Liver (tissue), 9 donors: ENCODE measurements around the gene MLN. TPM values are rescaled to one million over a fixed set of nuclear protein-coding genes. Genes with fewer than 3 reads are reported as not detected.
A peak's percentile ranks its signal among the peaks of the same experiment; 100 is the strongest.

ENCODE experiments used
- DNase-seq: peaks from one replicate; pipeline ENCODE4 v3.0.0-alpha.2; 2017; ENCODE audit warnings: low spot score
- H3K27ac ChIP-seq, 2 donors: one replicate each; pipeline ENCODE4 v1.7.0; 2013; ENCODE audit warnings: inconsistent platforms in 2 of 2, low read length in 2 of 2, control low read depth in 1 of 2, low read depth in 1 of 2, mild to moderate bottlenecking in 1 of 2
- H3K27me3 ChIP-seq, 4 donors: one replicate each; pipeline versions ENCODE4 v1.6.1 to v1.7.0; 2013; ENCODE audit warnings: low read length in 3 of 4, inconsistent platforms in 1 of 4, mild to moderate bottlenecking in 1 of 4, moderate library complexity in 1 of 4; ENCODE audit not compliant: control insufficient read depth in 4 of 4, insufficient read depth in 4 of 4
- H3K36me3 ChIP-seq, 4 donors: one replicate each; pipeline versions ENCODE4 v1.6.1 to v1.7.0; 2013; ENCODE audit warnings: low read length in 3 of 4, mild to moderate bottlenecking in 3 of 4, low read depth in 1 of 4, moderate library complexity in 1 of 4; ENCODE audit not compliant: control insufficient read depth in 4 of 4, insufficient read depth in 3 of 4
- H3K4me1 ChIP-seq, 4 donors: one replicate each; pipeline versions ENCODE4 v1.6.1 to v1.7.0; 2013; ENCODE audit warnings: low read length in 3 of 4, mild to moderate bottlenecking in 3 of 4, moderate library complexity in 1 of 4; ENCODE audit not compliant: control insufficient read depth in 4 of 4, insufficient read depth in 4 of 4
- H3K4me3 ChIP-seq, 3 donors: one replicate each; pipeline versions ENCODE4 v1.6.1 to v1.7.0; 2013; ENCODE audit warnings: low read length in 3 of 3, control low read depth in 1 of 3, low read depth in 1 of 3, mild to moderate bottlenecking in 1 of 3
- H3K9ac ChIP-seq, 2 donors: one replicate each; pipeline ENCODE4 v1.7.0; 2013; ENCODE audit warnings: low read length in 2 of 2, mild to moderate bottlenecking in 2 of 2, moderate library complexity in 2 of 2, control low read depth in 1 of 2, low read depth in 1 of 2
- H3K9me3 ChIP-seq, 4 donors: one replicate each; pipeline versions ENCODE4 v1.6.1 to v1.7.0; 2013; ENCODE audit warnings: low read length in 3 of 4; ENCODE audit not compliant: control insufficient read depth in 4 of 4
- ATF3 ChIP-seq: IDR thresholded peaks from 2 replicates; pipeline ENCODE4 v1.6.1; 2016; ENCODE audit warnings: antibody characterized with exemption
- FOXA1 ChIP-seq: IDR thresholded peaks from 2 replicates; pipeline ENCODE4 v1.6.1; 2016; ENCODE audit warnings: antibody characterized with exemption
- GABPA ChIP-seq, 2 donors: IDR thresholded peaks in 1 of 2; conservative IDR thresholded peaks in 1 of 2; 2 replicates each; pipeline ENCODE4 v1.6.1; 2016; ENCODE audit warnings: antibody characterized with exemption in 2 of 2, mild to moderate bottlenecking in 1 of 2, moderate library complexity in 1 of 2
- HNF4A ChIP-seq, 2 donors: conservative IDR thresholded peaks; 2 replicates each; pipeline ENCODE4 v1.6.1; 2016; ENCODE audit warnings: antibody characterized with exemption in 2 of 2, mild to moderate bottlenecking in 2 of 2
- MAX ChIP-seq: IDR thresholded peaks from 2 replicates; pipeline ENCODE4 v1.6.1; 2016; ENCODE audit warnings: antibody characterized with exemption
- NR2F2 ChIP-seq: IDR thresholded peaks from 2 replicates; pipeline ENCODE4 v1.6.1; 2016; ENCODE audit warnings: antibody characterized with exemption
- RAD21 ChIP-seq, 2 donors: IDR thresholded peaks; 2 replicates each; pipeline ENCODE4 v1.6.1; 2016; ENCODE audit warnings: antibody characterized with exemption in 2 of 2, mild to moderate bottlenecking in 2 of 2
- REST ChIP-seq: IDR thresholded peaks from 2 replicates; pipeline ENCODE4 v1.6.1; 2016; ENCODE audit warnings: antibody characterized with exemption, mild to moderate bottlenecking
- RXRA ChIP-seq, 2 donors: IDR thresholded peaks; 2 replicates each; pipeline ENCODE4 v1.6.1; 2017 to 2018; ENCODE audit warnings: antibody characterized with exemption in 2 of 2, mild to moderate bottlenecking in 1 of 2
- SP1 ChIP-seq: IDR thresholded peaks from 2 replicates; pipeline ENCODE4 v1.6.1; 2018; ENCODE audit warnings: antibody characterized with exemption, mild to moderate bottlenecking
- TAF1 ChIP-seq: conservative IDR thresholded peaks from 2 replicates; pipeline ENCODE4 v1.6.1; 2016; ENCODE audit warnings: antibody characterized with exemption, mild to moderate bottlenecking
- YY1 ChIP-seq: IDR thresholded peaks from 2 replicates; pipeline ENCODE4 v1.6.1; 2016; ENCODE audit warnings: antibody characterized with exemption, mild to moderate bottlenecking
- WGBS: extraction: QIAGEN DNeasy Blood & Tissue Kit; methylation state at CpG from one replicate; pipeline ENCODE4 v1.1.7; 2013; 5-methylcytosine and 5-hydroxymethylcytosine counted together
- polyA plus RNA-seq, 2 donors: library from polyadenylated mRNA; stranded (reverse) in 1 of 2; unstranded in 1 of 2; fragments of 200-250 nt in 1 of 2; fragments of >200 nt in 1 of 2; fragmentation: Nextera tagmentation in 1 of 2; extraction: Ambion mirVana in 1 of 2; gene quantifications; one replicate each; pipeline versions ENCODE4 v1.2.1 to v1.2.3, GENCODE V29; 2013 to 2015
- total RNA-seq, 2 donors: library from RNA; depleted of rRNA; stranded (reverse); fragments of >200 nt; gene quantifications; one replicate each; pipeline ENCODE4 v1.2.3, GENCODE V29; 2014
- TF ChIP-seq, protein P1 (sequence below): IDR thresholded peaks from 2 replicates; pipeline ENCODE4 v1.6.1; 2016; ENCODE audit warnings: antibody characterized with exemption
- donor health status: healthy.
- donor health status: healthy.
- donor health status: healthy.
- donor health status: healthy.
- donor health status: healthy.

MLN gene
- total and polyA plus RNA-seq, 4 donors = not detected

- TF ChIP-seq TAF1 = no peak
- peak; percentile 97 for TF ChIP-seq NR2F2
- TF ChIP-seq RXRA (IDR thresholded peaks at IDR 0.05) = peak; percentile 49 to 91
- TF ChIP-seq MAX = no peak
- TF ChIP-seq FOXA1 = no peak
- no peak for TF ChIP-seq GABPA (IDR thresholded peaks at IDR 0.05 in 1 of 2, conservative IDR thresholded peaks at IDR 0.05 in 1 of 2)
- peak; percentile 92 for TF ChIP-seq SP1
- no peak for TF ChIP-seq RAD21 (IDR thresholded peaks at IDR 0.05)
- peak in 1 of 2 donors; percentile 36 for TF ChIP-seq HNF4A (conservative IDR thresholded peaks at IDR 0.05)
- no peak for TF ChIP-seq REST
- TF ChIP-seq, protein P1, sequence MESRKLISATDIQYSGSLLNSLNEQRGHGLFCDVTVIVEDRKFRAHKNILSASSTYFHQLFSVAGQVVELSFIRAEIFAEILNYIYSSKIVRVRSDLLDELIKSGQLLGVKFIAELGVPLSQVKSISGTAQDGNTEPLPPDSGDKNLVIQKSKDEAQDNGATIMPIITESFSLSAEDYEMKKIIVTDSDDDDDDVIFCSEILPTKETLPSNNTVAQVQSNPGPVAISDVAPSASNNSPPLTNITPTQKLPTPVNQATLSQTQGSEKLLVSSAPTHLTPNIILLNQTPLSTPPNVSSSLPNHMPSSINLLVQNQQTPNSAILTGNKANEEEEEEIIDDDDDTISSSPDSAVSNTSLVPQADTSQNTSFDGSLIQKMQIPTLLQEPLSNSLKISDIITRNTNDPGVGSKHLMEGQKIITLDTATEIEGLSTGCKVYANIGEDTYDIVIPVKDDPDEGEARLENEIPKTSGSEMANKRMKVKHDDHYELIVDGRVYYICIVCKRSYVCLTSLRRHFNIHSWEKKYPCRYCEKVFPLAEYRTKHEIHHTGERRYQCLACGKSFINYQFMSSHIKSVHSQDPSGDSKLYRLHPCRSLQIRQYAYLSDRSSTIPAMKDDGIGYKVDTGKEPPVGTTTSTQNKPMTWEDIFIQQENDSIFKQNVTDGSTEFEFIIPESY = no peak
- peak; percentile 87 for TF ChIP-seq ATF3
- H3K9me3 ChIP-seq = no peaks in the 10 kb centered on the region
- peaks cover 0 to 34% (median 18%) of the 10 kb centered on the region in 4 donors for H3K4me1 ChIP-seq
- H3K36me3 ChIP-seq = no peaks in the 10 kb centered on the region
- 54% methylated on average over 11 of the region's 11 CpGs for WGBS
- H3K4me3 ChIP-seq = no peak overlapping the region
- H3K9ac ChIP-seq = no peak overlapping the region
- peak overlapping the region; percentile 16 to 37 for H3K27ac ChIP-seq
- peak; percentile 45 for DNase-seq
- H3K27me3 ChIP-seq = no peaks in the 10 kb centered on the region
These were observed 53.4 kb downstream of the MLN start for GRCh38 chr6:33750244-33750991.

GRCh38 chr6:33749401-33749800 is 54.4 kb downstream of the MLN start:
- Histone ChIP-seq H3K9ac (no peak overlapping the region), H3K4me1 (peaks cover 2 to 44% (median 26%) of the 10 kb centered on the region in 4 donors), H3K9me3 (no peaks in the 10 kb centered on the region), H3K27me3 (no peaks in the 10 kb centered on the region), H3K27ac (no peak overlapping the region), H3K36me3 (no peaks in the 10 kb centered on the region), H3K4me3 (no peak overlapping the region)
- no peak for DNase-seq
- no peak for TF ChIP-seq SP1
- TF ChIP-seq ATF3 = no peak
- no peak for TF ChIP-seq HNF4A (conservative IDR thresholded peaks at IDR 0.05)
- no peak for TF ChIP-seq YY1
- no peak for TF ChIP-seq REST
- TF ChIP-seq TAF1 = no peak
- no peak for TF ChIP-seq MAX
- no peak for TF ChIP-seq FOXA1
- TF ChIP-seq NR2F2 = no peak
- WGBS = 84% methylated on average over 7 of the region's 7 CpGs
